ENCODE results near the gene TENM3.

Gene TENM3

DNA sequence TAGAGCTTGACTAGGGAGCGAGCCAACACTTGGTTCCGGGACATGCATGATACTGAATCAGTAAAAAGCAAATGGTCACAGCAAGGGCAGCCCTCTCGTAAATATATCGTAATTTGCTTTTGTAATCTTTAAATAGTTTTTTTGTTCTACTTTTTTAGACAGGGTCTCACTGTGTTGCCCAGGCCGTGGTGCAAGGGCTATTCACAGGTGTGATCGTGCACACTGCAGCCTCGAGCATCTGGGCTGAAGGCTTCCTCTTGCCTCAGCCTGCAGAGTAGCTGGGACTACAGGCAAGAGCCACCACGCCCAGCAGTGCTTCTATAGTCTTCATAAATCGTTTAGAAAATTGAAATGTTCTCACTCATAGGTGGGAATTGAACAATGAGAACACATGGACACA lies 309.7 kb downstream of the TENM3 start:
- no peaks in the 10 kb centered on the region for H4K20me1 ChIP-seq (ENCODE audit: insufficient read depth, low read length)
- H3F3A ChIP-seq (ENCODE audit: insufficient read depth, low read length) = no peaks in the 10 kb centered on the region
- H3K9me3 ChIP-seq (replicated peaks; ENCODE audit: insufficient read depth, low read length) = no peaks in the 10 kb centered on the region
- no peak overlapping the region for H2AFZ ChIP-seq (ENCODE audit: low read length)
- H3K27ac ChIP-seq (ENCODE audit: low read length) = no peak overlapping the region
- no peaks in the 10 kb centered on the region for H3K27me3 ChIP-seq (replicated peaks; ENCODE audit: insufficient read depth, low read length)
- no peak overlapping the region for H3K4me2 ChIP-seq (ENCODE audit: low read depth, low read length)
- no peak for TF ChIP-seq EZH2 (optimal IDR thresholded peaks at IDR 0.05; ENCODE audit: low read depth, low read length)
- TF ChIP-seq, protein P1, sequence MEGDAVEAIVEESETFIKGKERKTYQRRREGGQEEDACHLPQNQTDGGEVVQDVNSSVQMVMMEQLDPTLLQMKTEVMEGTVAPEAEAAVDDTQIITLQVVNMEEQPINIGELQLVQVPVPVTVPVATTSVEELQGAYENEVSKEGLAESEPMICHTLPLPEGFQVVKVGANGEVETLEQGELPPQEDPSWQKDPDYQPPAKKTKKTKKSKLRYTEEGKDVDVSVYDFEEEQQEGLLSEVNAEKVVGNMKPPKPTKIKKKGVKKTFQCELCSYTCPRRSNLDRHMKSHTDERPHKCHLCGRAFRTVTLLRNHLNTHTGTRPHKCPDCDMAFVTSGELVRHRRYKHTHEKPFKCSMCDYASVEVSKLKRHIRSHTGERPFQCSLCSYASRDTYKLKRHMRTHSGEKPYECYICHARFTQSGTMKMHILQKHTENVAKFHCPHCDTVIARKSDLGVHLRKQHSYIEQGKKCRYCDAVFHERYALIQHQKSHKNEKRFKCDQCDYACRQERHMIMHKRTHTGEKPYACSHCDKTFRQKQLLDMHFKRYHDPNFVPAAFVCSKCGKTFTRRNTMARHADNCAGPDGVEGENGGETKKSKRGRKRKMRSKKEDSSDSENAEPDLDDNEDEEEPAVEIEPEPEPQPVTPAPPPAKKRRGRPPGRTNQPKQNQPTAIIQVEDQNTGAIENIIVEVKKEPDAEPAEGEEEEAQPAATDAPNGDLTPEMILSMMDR (IDR thresholded peaks at IDR 0.05; ENCODE audit: low read length) = no peak
- no peak for TF ChIP-seq EZH2phosphoT487 (IDR thresholded peaks at IDR 0.05; ENCODE audit: low read length)
- H3K4me1 ChIP-seq (ENCODE audit: low read length) = no peaks in the 10 kb centered on the region
- no peak overlapping the region for H3K4me3 ChIP-seq (ENCODE audit: low read length)
- no peak overlapping the region for H3K9ac ChIP-seq (ENCODE audit: low read length)
- no peak for DNase-seq
- H3K79me2 ChIP-seq (ENCODE audit: low read length) = no peaks in the 10 kb centered on the region
- H3K9me2 ChIP-seq (replicated peaks; ENCODE audit: insufficient read depth, low read length) = no peaks in the 10 kb centered on the region
- H3K36me3 ChIP-seq (replicated peaks; ENCODE audit: insufficient read depth, low read length) = no peaks in the 10 kb centered on the region

DNA sequence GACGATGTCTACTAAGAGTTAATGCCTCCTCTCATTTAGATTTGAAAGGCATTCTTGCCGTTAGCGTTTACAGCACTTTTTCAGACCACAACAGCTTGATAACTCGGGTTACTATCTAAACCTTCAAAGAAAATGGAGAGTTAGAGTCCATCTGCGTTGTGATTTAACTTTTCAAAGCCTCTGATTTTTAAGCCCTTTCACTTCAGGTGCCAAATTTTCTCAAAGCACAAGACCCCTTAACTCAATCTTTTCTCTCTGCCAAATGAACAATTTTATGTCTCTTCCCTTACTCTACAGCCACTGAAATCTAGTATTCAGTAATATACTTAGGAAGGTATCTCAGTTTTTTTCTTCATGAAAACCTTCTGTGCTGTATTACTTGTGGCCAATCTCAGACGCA lies 310.5 kb downstream of the TENM3 start:
- Histone ChIP-seq H3K9me2 (replicated peaks; ENCODE audit: insufficient read depth, low read length) (no peaks in the 10 kb centered on the region), H3K9ac (ENCODE audit: low read length) (no peak overlapping the region), H3K4me2 (ENCODE audit: low read depth, low read length) (no peak overlapping the region), H3K9me3 (replicated peaks; ENCODE audit: insufficient read depth, low read length) (no peaks in the 10 kb centered on the region), H3K4me1 (ENCODE audit: low read length) (no peaks in the 10 kb centered on the region), H4K20me1 (ENCODE audit: insufficient read depth, low read length) (no peaks in the 10 kb centered on the region), H2AFZ (ENCODE audit: low read length) (no peak overlapping the region), H3K27ac (ENCODE audit: low read length) (no peak overlapping the region), H3K27me3 (replicated peaks; ENCODE audit: insufficient read depth, low read length) (no peaks in the 10 kb centered on the region), H3F3A (ENCODE audit: insufficient read depth, low read length) (no peaks in the 10 kb centered on the region), H3K36me3 (replicated peaks; ENCODE audit: insufficient read depth, low read length) (no peaks in the 10 kb centered on the region), H3K79me2 (ENCODE audit: low read length) (no peaks in the 10 kb centered on the region), H3K4me3 (ENCODE audit: low read length) (no peak overlapping the region)
- DNase-seq = no peak
- TF ChIP-seq EZH2 (optimal IDR thresholded peaks at IDR 0.05; ENCODE audit: low read depth, low read length) (no peak), EZH2phosphoT487 (IDR thresholded peaks at IDR 0.05; ENCODE audit: low read length) (no peak)
- TF ChIP-seq, protein P1 (IDR thresholded peaks at IDR 0.05; ENCODE audit: low read length) = no peak

DNA sequence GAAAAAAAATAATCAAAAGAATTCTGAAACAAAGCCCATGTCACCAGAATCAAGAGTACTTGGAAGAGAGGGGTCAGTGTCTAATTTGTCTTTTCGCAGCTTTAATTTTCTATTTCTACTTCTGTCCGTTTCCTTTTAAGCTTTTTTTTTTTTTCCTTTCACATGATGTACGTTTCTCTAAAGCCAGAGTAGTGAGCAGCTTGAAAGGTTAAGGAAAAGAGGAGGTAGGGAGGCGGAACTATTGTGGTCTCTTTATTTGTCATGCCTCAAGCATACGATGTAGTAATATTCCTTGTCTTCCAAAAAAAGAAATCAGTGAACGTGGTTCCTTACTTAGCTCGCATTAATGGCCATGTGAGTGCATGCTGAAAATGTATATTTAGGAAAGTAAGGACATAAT lies 311.5 kb downstream of the TENM3 start:
- H3K9me3 ChIP-seq (replicated peaks; ENCODE audit: insufficient read depth, low read length) = no peaks in the 10 kb centered on the region
- no peaks in the 10 kb centered on the region for H3K79me2 ChIP-seq (ENCODE audit: low read length)
- no peak overlapping the region for H3K4me3 ChIP-seq (ENCODE audit: low read length)
- H3K9ac ChIP-seq (ENCODE audit: low read length) = no peak overlapping the region
- no peak for TF ChIP-seq EZH2phosphoT487 (IDR thresholded peaks at IDR 0.05; ENCODE audit: low read length)
- no peak for TF ChIP-seq EZH2 (optimal IDR thresholded peaks at IDR 0.05; ENCODE audit: low read depth, low read length)
- TF ChIP-seq, protein P1 (IDR thresholded peaks at IDR 0.05; ENCODE audit: low read length) = no peak
- H3K9me2 ChIP-seq (replicated peaks; ENCODE audit: insufficient read depth, low read length) = no peaks in the 10 kb centered on the region
- no peaks in the 10 kb centered on the region for H3K36me3 ChIP-seq (replicated peaks; ENCODE audit: insufficient read depth, low read length)
- no peak for DNase-seq
- no peaks in the 10 kb centered on the region for H3K27me3 ChIP-seq (replicated peaks; ENCODE audit: insufficient read depth, low read length)
- no peaks in the 10 kb centered on the region for H3K4me1 ChIP-seq (ENCODE audit: low read length)
- H2AFZ ChIP-seq (ENCODE audit: low read length) = no peak overlapping the region
- H3K4me2 ChIP-seq (ENCODE audit: low read depth, low read length) = no peak overlapping the region
- no peaks in the 10 kb centered on the region for H4K20me1 ChIP-seq (ENCODE audit: insufficient read depth, low read length)
- no peaks in the 10 kb centered on the region for H3F3A ChIP-seq (ENCODE audit: insufficient read depth, low read length)
- H3K27ac ChIP-seq (ENCODE audit: low read length) = no peak overlapping the region

All from MM.1S (cell line).